Measurements from ENCODE around the gene TBX5.

The TBX5 gene

GRCh38 chr12:114405519-114406271 is at the start of gene TBX5:
Gene TBX5, minus strand, starts transcription at chr12:114406144. Its CDS starts 2,246 bp downstream, at chr12:114403898.
- no peak for DNase-seq

GRCh38 chr12:114451657-114452056 is 45.7 kb upstream of the TBX5 start:
- no peak for DNase-seq

DNA sequence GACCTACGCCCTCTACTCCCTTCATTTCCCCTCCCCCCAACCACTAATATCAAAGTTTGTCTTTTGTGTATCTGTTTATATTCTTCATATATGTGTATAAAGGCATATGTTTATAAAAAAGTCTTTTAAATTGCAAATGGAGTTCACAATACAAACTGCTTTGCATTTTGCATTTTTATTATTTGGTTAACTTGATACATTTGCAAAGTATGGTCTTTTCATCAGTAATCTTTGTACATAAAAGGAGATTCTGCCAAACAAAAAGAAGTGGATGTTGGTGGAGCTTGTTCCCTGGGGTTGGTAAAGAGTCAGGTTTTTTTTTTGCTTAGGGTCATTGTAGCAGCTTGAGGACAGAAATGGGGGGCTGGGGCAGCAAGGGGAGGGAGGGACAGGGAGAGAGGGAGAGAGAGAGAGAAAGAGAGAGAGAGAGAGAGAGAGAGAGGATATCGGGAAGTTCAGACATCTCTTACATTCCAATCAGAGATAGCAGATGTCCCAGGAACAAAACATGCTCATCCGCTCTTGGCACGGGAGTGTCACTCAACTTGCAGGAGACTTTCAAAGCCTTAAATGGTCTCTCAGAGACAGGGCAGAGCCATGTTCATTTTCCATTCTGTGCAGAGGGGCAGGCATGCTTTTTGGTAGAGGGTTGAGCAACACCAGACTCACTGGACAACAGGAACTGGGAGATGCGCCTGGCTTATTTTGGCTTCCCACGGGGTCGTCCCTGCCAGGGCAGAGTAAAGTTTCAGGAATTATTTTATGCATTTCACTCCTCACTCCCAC is 44.8 kb upstream of the TBX5 start:
- no peak for DNase-seq

GRCh38 chr12:114450019-114450418 is 44.1 kb upstream of the TBX5 start:
- no peak for DNase-seq

DNA sequence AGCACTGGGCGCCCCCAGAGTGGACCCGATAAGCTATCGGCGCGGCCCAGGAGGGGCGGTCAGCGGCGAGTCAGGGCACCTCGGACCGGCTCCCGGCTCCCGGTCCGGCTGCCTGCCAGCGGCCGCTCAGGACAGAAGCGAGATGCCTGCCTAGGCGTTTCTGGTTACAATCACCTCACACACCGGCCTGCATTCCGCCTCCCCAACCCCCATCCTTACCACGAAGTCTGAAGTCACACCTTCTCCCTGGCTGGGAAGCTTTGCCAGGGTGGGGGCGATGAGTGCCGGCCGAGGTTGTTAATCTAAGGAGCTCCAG is 42.6 kb upstream of the TBX5 start:
- no peak for DNase-seq

DNA sequence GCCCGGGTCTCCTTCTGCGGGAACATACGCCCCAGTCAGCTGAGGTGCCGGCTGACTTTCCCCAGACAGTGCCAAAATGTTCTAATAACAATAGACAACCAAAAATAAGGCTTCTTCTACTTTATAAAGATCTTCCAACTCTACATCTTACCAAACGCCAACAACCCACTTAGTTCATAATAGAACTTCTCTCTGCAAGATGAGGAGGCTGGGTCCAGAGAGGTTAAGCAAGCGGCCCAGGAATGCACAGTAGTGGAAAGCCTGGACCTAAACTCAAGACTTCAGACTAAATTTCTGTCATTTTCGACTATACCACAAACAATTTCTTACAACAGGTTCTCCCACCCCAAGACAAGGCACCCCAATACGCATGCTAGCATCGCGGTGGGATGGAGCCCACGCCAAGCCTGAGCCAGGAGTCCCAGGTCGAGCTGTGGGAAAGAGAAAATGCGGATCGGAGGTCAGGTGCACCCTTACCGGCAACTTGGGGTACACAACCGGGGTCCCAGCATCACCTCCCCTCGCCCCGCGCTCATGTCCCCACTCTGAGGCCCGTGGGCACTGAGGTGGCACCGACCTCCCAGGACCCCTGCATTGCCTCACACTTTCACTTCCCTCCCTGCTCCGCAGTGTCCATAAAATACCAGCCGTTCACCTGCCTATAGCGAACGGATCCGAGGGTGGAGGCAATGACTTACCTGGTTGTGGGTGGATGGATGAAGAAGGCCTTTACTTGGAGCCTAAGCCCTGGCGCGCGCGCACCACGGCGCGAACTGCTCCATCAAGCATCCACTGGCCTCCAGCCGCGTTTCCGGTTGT is 42.1 kb upstream of the TBX5 start:
- no peak for DNase-seq

DNA sequence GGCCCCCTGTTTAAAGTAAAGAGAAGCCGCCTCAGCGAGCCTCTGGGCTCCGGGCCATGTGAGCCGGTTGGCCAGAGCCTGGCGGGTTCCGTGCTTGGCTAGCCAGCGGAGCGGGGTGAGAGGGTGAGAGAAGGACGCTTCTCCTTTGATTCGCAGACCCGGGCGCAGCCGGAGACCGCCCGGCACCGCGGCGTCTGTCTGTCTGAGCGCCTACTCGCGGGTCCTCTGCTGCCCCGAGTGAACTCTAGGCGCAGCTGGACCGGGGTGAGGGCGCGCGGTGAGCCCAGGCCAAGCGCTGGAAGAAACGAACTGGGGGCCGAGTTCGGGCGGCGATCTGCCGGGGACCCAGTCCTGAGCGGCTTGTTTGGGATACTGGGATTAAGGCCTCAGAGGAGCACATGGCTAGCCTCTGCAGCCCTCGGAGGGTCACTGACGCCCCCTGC is 41.4 kb upstream of the TBX5 start:
- no peak for DNase-seq

GRCh38 chr12:114445401-114446323 is 39.7 kb upstream of the TBX5 start:
- DNase-seq: no peak

DNA sequence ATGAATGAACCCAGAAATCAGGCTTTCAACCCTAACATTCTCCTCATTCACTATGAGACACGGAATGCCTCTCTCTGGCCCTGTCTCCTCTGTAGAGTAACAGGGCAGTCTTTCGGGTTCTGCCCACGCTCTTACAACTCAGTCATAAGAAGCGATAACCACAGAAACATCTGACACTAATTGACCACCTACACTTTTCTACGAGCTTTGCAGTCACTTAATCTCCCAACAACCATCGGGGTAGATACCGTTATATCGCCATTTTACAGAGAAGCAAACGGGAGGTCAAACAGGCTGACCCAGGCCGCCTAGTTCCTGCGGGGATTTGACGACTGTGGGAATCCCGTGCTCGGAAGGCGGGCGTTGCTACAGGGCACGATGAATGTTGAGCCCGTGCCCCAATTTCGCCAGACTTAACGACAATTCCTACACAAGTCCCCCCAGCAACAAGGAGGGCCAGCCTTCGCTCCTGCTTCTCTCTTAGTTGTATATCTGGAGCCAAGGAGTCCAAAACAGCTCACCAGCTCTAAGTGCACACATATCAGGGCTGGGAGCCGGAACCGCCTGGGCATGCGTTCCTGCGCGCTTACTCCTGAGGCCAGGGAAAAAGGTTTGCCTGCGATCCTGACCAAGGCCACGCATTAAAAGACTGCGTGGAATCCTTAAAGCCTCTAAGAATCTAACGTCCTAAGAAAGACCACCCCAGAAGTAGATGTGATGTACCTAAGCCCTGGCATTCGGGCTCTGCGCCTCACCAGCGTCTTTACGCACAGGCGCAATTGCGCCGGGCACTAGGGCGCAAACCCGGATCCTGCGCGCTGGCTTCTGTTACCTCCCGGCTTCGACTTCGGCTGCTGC is 38.7 kb upstream of the TBX5 start:
- no peak for DNase-seq

- no peak for DNase-seq
These were observed 37.9 kb upstream of the TBX5 start for GRCh38 chr12:114443607-114444421.

- no peak for DNase-seq
These were observed 36.6 kb upstream of the TBX5 start for GRCh38 chr12:114442578-114442977.

GRCh38 chr12:114441545-114441944 is 35.6 kb upstream of the TBX5 start:
- DNase-seq: no peak

DNA sequence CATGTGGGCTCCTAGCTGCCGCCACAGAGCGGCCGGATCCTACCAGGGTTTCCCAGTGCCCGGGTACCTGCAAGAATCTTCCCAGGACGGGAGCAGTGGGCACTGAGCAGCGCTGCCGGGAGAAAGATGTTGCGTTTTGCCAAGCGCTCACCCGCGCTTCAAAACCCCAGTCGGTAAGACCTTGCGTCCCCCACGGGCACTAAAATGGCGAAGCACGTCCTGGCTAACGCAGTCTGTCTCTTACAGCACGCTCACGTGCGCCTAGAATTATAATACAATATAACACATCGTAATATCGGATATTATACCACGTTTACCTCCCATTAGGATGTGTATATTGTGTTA is 35.1 kb upstream of the TBX5 start:
- DNase-seq: no peak

DNA sequence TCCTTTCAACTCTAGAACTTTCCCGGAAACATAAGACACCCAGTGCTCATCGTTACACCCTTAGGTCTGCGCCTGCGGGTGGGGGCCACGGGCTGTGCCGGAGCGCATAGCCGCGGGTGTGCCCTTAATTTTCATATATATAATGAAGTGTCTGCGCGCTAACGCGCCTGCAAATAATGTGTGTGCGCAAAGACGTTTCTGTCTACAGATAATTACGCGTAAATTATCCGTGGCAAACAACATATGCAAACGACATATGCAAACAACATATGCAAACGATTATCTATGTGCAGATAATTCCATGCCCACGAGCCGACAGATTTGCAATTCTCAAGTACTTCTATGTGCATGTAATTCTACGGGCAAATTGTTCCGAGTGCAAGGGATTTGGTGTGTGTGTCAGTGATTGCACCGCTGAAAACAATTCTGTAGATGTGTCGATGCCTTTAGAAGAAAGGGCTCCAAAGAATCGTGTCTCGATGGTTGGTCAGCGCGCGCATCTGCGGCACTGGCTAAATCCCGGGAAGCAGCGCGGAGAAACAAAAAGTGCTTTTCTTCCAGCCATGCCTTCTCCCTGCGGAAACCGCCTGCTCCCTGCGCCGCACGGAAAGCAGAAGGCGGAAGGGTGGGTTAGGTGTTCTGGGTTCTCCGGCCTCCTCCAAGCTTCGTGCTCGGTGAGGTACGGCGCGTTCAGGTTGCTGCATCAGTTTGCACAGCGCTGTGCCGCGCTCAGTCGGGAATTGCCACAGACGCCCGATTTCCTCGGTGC is 34.5 kb upstream of the TBX5 start:
- DNase-seq: no peak

GRCh38 chr12:114439817-114440216 is 33.9 kb upstream of the TBX5 start:
- DNase-seq: no peak

GRCh38 chr12:114439261-114439683 is 33.3 kb upstream of the TBX5 start:
- DNase-seq: no peak

- DNase-seq: no peak
These were observed 32.8 kb upstream of the TBX5 start for GRCh38 chr12:114438635-114439256.

DNA sequence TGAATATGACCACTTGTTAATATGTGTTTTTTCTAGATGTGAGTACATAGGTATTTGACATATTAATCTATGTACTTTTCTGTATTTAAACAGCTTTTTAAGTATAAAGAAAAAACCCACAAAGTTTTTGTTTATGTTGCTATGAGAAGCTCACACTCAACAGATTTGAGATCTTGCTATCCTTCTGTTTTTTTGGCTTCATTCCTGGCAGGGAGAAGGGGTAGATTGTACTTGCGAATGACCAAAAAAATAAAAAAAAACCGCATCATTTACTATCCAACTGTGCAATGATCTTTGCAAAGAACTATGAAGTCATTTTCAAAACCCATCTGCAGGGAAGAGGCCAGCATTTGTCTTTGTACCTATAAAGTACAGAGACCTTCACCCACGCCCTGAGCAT is 28.4 kb upstream of the TBX5 start:
- DNase-seq: no peak

DNA sequence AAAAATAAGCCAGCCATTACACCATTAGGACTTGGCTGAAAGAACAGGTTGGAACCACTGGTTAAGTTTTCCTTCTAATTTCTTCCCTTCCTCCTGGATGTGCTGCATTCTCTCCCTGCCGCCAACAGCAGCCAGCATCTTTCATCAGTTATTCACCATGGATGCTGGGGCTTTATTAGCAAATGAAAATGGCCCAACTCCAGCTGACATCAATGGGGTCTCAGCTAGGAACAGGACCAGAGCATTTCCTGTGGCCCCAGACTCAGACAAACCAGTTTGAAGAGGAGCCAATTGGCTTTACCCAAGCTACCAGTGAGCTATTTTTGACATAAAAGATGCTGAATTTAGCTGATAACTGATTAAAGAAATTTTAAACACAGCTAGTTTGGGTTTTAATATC is 26.0 kb upstream of the TBX5 start:
- DNase-seq: no peak
